Measurements from ENCODE around the gene ABLIM2.
A peak's percentile ranks its signal among the peaks of the same experiment; 100 is the strongest.

The ABLIM2 gene

DNA sequence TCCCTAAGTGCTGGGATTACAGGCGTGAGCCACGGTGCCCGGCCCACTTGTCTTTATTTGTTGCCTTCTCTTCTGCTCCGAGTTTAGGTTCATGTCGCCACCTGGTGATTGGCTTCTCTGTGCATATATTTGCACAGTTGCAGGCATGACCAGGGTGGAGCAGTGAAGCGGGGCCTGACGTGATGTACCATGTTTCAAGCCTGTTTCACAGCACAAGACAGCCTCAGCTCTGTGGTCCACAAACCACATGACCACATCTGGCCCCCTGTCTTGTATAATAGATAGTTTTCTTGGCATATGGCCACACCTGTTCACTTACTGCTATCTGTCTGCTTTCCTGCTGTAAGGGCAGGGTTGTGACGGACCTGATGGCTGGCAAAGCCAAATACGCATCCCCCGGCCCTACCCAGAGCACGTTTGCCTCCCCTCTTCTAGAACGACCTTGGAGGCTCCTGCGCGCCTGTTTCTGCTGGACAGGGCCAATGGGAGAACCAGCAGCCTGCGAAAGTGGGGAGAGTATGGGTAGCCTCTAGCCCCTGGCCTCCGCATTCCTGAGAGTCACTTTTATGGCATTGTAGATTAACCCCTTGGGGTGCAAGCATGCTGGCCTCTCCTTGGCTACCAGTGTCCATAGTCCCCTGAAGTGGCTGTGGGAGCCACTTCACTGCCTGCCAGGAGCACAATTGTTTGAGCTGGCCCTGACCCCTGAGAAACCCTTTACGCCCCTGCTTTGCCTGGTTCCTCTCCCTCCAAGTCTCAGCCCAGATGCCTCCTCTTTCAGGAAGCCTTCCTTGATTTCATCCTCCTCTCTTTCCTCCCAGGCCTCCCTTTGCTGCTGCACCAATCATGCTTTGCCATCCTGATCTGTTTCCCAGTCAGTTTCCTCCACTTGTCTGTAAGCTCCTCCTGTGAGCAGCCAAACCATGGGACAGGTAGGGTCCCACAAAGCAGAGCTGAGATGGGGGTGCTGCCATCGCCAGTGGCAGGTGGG lies 34.4 kb upstream of the ABLIM2 start:
- no peak for DNase-seq

DNA sequence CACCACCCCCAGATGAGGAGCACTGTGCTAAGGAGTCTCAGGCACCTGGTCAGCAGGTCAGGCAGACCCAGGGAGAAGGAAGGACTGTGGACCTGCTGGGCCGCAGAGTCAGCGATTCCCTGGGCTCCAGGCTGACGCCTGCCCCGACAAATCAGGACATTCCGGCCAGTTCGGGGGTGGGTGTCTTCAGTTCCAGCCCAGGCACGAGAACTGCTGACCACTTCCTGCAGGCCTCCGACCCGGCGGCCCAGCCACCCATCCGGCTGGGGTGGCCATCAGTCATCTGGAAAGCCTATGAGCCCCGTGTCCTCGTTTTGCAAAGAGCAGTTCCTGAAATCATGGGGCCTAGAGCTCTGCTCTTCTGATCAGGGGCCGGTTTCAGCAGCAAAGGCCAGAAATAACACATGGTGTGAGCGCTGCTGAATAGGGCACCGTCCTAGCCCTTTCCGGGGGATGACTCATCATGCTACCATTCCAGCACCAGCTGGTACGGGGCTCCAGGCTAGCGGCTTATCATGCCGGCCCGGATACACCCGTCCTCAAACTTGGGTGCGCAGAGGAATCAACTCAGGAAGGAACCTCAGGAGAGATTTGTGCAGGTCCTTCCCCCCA lies 32.6 kb upstream of the ABLIM2 start:
- DNase-seq, result no peak

DNA sequence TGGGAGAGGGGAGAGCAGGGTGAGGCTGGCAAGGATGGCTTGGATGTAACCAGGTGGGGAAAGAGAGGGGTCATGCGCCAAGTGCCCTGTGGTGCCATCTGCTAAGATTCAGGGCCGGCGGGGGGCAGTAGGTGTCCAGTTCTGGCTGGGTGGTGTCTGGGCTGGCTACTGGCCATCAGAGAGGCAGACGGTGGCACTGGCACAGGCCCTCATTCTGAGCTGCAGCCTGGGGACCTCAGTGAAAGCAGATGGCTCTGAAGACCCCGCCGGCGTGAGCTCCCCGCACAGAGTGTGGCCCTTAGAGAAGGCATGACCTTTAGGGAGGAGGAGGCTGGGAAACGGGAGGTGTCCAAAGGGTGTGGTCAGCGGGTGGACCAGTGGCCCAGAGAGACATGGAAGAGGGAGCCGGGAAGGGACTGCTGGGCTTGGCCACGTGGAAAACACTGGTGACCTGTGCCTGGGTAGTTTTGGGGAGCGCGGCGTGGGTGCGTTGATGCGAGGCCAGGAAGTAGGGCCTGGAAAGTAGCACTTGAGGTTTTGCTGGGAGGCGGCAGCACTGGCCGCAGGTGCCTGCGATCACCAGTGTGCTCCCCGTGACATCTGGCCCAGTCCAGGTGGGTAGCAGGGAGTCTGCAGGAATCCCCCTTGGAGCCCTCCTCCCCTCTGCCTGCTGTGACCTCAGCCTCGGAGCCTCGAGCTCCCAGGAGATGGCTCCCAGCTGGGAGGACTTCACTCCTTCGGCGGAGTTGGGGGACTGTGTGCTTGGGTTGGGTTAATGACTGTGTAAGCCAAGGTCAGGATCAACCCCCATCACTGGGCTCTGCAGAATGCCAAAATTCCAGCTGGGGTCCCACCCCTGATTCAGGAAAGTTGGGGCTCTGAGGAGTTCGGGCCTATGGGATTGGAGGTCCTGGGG lies 31.2 kb upstream of the ABLIM2 start:
- no peak for DNase-seq

DNA sequence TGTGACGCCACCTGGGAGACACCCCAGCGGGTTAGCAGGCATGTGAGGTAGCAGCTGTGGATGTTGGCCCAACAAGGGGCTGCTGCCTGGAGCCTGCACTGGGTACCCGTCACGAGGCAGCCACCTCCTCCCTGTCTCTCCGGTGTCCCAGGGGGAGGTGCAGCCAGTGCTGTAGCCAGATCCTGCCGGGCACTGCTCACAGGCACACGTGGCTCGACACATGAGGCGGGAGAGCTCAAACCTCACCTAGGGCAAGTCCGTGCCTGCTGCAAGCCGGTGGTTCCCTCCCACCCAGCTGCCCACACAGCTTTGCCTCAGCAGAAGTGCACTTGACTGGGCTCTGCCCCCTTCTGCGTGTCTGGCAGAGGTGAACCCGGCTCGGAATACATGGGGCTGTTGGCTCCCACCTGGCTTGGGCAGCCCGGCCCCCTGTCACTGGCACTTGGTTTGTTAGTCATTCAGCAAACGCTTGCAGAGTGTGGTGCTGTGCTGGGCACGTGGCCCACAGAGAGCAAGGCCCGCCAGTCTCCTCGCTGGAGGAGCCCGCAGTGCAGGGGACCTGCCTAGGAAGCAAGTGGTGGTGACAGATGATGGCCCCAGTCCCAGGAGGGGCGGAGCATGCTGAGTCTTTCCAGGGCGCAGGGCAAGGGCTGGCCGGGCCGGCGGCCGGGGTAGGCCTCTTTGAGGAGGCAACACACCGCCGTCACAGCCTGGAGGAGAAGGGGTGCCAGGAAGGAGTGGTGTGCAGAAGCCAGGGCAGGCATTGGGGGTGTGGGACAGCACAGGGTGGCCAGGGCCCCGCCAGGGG lies 30.3 kb upstream of the ABLIM2 start:
- no peak for DNase-seq

DNA sequence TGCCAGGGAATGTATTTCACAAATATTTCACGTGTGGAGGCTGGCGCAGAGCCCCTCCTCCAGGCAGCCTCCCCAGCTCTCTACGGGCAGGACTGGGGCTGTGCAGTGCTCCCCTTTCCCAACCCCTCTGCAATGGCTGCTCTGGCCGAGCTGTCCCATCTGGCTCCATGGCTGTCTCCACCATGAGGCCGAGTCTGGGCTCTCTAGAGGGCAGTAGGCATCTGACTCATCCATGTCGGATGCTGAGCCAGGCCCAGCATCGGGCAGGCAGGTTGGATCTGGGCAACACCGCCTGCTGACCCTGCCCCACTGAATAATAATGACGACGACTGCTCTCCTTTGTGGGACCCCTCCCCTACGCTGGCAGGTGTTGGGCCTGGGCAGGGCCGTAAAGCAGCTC lies 29.5 kb upstream of the ABLIM2 start:
- DNase-seq, result no peak

DNA sequence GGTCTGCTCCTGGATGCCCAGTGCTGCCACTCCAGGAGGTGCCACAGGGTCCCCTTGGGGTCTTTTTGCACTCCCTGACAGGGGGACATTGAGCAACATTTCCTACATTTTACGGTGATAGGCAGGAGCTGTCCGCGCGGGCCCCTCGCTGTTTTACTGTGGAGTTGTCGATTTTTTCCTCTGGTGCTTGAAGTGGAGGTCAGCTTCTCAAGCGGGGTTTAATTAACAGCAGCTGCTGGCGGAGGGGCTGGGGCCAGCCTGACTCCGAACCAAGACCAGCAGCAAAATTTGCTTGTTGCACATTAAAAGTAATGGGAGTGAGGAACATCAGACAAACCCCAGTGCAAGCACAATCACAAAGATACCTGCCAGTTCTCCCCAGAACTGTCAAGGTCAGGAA lies 27.3 kb upstream of the ABLIM2 start:
- DNase-seq, result no peak

DNA sequence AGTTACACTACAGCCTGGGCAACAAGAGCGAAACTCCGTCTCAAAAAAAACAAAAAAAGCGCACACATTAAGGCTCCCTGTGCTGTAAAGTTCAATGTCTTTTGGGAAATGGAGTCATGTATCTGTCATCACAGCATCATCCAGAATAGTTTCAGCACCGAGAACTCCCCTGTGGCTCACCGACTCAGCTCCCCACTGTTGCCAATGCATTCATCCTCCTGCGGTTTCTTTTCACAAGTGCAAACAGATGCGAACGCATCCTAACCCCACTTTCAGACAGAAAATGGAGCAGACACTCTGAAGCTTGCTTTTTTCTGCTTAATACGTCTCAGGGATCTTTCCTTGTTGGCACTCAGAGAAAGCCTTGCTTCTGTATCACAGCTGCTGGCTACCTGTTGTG lies 26.7 kb upstream of the ABLIM2 start:
- DNase-seq, result no peak

DNA sequence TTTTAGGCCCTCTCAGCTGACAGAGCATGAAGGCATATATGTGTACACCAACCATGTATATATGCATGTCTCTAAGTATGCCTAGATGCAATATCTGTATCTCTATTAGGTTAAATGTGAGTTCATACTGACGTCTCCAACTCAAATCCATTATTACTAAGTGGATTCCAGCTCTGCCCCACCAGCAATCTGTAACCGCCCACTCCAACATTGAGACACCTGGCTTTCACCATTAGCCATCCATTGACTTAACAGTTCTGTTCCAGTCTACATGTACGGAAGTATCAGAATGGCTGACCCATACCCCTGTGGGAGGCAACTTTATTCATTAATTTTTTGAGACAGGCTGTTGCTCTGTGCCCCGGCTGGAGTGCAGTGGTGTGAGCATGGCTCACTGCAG lies 25.4 kb upstream of the ABLIM2 start:
- no peak for DNase-seq

DNA sequence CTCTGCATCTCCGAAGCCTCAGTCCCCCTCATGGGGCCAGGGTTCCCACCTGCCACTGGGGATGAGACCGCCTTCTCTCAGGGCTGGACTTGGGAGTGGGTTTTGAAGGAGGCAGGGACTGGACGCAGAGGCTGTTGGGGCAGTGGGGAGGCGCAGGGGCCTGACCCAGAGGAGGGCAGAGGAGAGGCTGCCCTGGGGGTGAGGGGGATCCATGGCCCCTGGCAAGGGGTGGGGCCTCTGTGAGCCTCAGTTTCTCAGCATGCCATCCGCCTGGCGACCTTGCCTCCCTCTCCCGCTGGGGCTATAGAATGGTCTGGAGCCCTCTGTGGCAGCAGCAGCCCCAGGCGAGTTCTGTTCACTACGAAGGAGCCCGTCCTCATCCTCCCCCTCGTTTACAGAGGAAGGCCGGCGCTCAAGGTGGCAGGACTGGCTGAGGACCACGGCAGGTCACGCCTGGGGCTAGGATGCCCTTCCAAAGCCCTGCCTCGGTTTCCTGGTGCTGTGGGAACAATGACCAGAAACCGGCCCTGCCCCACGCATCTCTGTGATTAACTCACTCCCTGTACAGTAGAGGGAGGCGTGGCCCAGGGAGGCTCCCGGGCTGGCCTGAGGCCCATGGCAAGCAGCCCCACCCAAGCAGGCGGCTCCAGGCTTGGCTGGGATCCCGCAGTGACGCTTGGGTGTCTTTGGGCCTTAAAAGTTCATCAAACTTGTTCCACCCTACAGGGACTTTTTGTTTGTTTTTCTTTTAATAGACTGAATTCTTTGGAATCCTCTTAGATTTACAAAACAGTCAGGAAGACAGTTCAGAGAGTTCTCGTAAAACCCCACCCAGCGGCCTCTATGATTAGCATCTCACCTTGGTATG lies 24.5 kb upstream of the ABLIM2 start:
- no peak for DNase-seq

DNA sequence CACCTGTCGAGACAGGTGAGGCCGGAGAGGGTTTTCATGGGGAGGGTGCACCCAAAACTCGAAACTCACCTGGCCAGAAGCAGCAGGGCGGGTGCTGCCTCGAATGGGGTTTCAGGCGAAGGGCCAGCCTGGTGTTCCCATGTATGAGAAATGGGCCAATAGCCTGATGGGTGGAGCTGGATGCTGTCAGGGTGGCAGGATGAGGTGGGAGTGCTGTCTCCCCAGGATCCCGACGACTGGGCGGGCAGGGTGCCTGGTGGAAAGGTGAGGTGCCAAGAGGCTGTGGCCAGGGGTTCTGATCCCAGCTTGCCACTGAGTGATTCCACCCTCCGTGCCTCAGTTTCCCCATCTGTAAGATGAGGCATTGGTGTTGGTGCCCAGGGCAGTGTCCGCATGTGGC lies 23.7 kb upstream of the ABLIM2 start:
- no peak for DNase-seq

DNA sequence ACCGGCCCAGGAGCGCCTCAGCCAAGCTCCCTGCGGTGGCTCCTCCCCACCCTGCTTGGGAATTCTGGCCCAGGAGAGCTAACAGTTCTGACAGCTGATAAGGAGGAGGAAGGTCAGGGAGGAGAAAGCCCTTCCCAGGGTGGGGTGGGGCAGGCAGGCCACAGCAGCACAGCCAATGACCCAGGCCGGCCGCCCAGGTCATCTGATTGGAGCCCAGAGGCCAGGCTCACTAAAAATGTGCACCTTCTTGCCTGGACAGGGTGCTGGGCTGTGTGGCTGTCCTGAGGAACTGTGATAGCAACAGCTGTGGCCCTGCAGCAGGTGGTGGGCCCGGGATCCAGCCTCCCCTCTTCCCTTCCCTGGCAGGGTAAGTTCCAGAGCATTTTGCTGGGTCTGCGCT lies 23.2 kb upstream of the ABLIM2 start:
- no peak for DNase-seq

DNA sequence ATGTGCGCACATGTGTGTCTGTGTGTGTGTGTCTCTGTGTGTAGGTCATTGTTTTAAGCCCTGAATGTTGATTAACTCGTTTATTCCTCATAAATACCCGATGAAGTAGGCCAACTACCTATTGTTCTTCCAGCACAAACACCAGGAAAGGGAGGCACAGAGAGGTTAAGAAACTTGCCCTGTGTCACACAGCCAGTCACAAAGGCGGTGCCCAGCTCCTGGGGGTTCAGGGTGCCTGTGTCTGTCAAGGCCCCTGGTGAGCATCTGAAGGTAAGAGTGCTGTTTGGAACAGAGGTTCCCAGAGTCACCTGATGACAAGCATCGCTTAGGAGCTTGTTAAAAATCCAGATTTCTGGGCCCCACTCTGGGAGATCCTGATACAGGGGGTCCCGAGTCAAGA lies 22.5 kb upstream of the ABLIM2 start:
- no peak for DNase-seq

DNA sequence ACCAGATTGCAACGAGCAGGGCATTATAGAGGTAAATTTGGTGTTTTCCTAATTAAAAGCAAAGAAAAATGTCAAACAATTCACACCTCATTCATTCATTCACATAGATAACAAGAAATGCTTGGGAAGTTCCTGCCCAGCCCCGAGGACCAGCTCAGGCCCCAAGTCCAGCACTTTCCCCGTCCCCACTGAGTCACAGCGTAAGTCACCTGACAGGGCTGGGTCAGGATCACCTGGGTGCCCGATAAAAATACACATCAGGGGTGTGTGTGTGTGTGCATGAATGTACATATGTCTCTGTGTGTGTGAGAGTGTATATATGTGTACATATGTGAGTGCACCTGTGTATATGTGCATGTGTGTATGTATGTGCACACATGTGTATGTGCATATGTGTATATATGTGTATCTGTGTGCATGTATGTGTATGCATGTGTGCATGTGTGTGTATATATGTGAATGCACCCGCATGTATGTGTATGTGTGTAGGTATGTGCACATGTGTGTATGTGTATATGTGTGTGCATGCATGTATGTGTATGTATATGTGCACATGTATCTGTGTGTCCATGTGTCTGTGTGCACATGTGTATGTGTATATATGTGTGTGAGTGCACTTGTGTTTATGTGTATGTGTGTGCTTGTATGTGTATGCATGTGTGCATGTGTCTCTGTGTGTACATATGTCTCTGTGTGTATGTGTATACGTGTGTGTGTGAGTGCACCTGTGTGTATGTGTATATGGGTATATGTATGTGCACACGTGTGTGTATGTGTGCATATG lies 21.9 kb upstream of the ABLIM2 start:
- DNase-seq, result no peak

DNA sequence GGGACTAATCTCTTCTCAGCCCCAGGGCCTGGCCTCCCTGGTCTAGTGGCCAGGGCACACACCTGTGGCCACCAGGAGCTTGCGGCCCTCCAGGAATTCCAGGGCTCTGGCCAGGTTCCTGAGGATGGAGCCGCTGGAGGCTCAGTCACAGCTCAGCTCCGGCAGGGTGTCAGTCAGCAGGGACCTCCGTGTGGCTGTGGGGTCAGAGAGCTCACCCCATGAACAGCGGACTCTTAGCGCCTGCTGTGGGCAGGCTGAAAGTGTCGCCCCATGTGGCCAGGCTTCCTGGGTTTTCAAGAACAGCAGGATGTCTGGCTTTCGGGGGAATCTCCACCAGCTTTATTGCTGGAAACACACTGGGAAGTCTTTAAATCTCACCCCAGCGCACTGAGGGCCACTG lies 21.2 kb upstream of the ABLIM2 start:
- no peak for DNase-seq

DNA sequence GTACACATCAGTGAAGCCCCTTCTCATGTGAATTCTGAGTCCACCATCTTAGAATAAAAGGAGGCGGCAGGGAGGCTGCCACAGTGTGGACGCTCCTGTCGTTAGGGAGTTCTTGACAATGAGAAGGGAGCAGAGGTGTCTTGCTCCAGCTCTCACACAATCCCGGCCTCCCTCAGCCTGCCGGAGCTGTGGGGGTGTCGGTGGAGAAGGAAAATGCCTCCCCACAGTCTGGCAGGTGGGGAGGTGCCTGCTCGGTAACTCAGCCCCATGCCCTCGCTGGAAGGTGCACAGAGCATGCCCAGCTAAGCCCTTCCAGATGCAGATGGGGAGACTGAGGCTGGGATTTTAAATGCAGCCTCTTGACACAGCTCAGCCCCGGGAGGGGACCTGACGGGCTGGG lies 20.5 kb upstream of the ABLIM2 start:
- no peak for DNase-seq

DNA sequence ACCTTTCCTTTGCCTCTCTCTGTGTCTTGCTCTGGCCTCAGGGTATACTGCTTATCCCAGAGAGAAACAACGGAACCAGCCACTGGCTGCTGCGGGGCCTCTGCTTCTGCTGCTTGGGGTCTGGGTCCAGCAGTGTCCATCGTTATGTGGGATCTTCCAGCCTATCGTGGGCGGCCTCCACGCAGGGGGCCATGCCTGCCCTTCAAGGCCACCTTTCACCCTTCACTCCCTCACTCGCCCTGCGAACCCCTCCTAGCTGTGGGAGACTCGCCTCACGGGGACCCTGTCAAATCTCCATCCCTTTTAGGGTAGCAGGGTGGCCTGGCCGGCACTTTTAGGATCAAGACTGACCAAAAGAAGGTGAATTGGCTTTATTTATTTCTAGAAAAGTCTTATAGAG lies 19.3 kb upstream of the ABLIM2 start:
- no peak for DNase-seq

DNA sequence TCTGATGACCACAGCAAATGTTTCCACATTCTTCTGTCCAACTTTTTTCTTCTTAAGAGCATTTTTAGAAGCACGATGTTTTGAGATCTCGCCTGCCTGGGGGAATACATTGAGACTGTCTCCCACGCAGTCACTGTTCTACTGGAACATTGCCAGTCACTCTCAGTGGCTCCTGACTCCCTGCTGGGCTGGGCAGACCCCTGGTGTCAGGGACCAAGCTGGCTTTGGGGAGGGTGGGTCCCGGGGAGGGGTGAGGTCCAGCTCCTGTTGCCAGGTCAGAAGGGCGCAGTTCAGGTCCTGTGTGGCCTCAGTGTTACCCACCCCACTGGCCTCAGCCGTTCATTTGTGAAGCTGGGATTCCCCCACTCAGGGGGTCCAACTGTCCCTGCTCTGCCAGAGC lies 18.9 kb upstream of the ABLIM2 start:
- no peak for DNase-seq

DNA sequence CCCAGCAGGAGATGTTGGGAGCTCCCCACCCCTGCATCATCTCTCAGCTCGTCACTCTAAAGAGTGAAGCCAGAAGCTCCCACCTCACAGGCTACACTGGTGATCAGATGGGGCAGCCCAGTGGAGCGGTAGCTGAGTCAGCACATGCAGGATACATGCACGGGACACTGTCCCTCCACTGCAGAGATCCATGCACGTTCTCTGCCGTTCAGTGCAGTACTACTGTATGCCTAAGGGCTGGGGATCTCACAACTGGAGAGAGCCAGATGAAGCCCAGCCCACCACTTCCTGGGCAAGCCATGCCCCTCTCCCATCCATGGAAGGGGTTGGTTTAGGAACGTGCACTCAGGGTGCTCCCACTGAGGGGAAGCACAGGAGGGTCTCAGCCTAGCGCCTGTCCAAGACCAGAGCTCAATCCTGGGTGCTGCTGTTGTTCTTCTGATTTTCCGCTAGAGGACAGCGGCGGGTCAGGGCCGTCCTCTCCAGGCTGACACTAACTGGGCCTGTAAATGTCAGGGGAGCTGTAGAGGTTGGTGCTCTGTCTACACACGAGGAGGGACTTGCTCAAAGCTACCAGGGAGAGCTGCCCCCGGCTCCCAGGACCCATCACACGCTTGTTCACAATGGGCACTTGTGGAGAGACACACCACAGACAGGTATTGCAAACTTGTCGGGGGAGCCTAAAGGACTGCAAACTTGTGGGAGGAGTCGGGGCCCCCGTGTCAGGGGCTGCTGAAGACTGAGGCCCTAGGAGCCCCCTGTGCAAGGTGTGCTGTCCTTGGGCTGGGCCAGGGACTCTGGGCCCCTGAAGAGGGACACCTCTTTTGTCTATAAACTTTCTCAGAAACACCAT lies 18.2 kb upstream of the ABLIM2 start:
- DNase-seq, result peak; percentile 33

DNA sequence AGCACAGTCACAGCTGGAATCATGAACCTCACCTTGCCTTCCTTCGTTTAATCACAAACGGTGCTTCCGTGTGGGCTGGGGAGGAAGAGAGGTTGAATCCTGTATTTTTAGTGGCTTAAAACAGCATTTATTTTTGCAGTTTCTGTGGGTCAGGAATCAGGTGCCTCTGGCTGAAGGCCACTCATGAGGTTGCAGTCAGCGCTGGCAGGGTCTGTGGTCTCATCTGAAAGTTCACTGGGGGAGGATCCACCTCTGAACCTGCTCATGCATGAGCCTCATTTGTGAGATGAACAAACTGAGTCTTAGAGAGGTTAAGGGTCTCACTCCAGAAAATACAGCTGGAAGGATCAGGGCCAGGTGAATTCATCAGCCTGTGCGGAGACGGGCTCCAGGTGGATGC lies 17.1 kb upstream of the ABLIM2 start:
- DNase-seq, result no peak

DNA sequence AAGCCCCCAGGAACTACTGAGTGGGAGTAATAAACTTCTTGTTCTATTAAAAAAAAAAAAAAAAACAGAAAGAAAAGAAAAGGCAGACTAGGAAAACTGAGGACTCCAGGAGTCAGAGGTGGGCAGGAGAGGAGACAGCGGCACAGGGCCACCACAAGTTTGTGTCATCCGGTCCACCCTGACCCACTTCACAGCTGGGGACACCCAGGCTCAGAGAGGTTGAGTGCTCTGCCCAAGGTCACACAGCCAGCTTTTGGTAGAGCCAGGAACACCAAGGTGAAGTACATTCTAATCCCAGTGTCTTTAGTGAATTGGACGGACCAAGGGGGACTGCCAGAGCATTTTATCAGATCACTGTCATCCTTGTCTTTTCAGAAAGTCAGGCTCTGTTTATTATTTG lies 16.4 kb upstream of the ABLIM2 start:
- DNase-seq, result no peak

Data from stimulated activated CD4-positive, alpha-beta T cell treated with anti-CD3 and anti-CD28 coated beads, Interleukin-1b, Interleukin-23, amount 100 ng/mL, for 48 hours (primary cell).